GM21825 (cell line): ENCODE results near the gene RHBDL3.

Experiments used
- ATAC-seq: cut with Tn5 transposase; IDR thresholded peaks from one replicate; pipeline ENCODE4 v1.9.1; 2021; ENCODE audit warnings: mild to moderate bottlenecking, moderate library complexity; ENCODE audit not compliant: unreplicated experiment

The RHBDL3 gene

GRCh38 chr17:32355649-32356377, 90.2 kb downstream of the RHBDL3 start:
- ATAC-seq: no peak

GRCh38 chr17:32356378-32356743, 90.7 kb downstream of the RHBDL3 start:
- ATAC-seq: no peak

GRCh38 chr17:32356750-32357149, 91.1 kb downstream of the RHBDL3 start:
- ATAC-seq: no peak

GRCh38 chr17:32357615-32358014, 92.0 kb downstream of the RHBDL3 start:
- no peak for ATAC-seq

- no peak for ATAC-seq
Observed at GRCh38 chr17:32361270-32361669, 95.6 kb downstream of the RHBDL3 start.

DNA sequence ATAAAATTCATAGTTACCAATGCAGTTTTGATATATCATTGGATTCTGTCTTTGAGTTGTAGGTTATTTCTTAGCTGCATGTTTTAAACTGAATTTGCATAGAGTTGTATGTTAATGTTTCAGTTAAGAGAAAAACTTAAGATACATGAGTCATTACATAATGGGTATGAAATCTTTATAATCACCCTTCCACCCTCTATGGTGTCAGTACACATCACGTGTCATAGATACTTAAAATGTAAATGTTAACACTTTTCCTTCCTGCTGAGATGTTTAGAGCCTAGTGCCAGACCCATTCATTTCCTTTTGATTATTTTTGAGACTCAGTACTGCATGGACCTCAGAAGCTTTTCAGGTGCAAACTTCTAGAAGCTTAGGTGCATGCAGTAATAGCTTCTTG, 104.8 kb downstream of the RHBDL3 start:
- no peak for ATAC-seq
